GM19397 (cell line): ENCODE data around the gene GABARAP.

ENCODE experiments used
- ATAC-seq: cut with Tn5 transposase; IDR thresholded peaks from one replicate; pipeline ENCODE4 v1.9.1; 2021; ENCODE audit warnings: mild to moderate bottlenecking, moderate library complexity; ENCODE audit not compliant: unreplicated experiment

The GABARAP gene

GRCh38 chr17:7208754-7209460, 33.3 kb downstream of the GABARAP start:
- ATAC-seq: no peak

GRCh38 chr17:7208027-7208571, 34.1 kb downstream of the GABARAP start:
- no peak for ATAC-seq

- ATAC-seq: no peak
Measured at GRCh38 chr17:7207120-7208001, 34.9 kb downstream of the GABARAP start.

GRCh38 chr17:7205561-7205960, 36.7 kb downstream of the GABARAP start:
- ATAC-seq: no peak

GRCh38 chr17:7204828-7205461, 37.3 kb downstream of the GABARAP start:
- peak; percentile 83 for ATAC-seq

GRCh38 chr17:7204336-7204735, 37.9 kb downstream of the GABARAP start:
- no peak for ATAC-seq

GRCh38 chr17:7203391-7203790, 38.9 kb downstream of the GABARAP start:
- ATAC-seq: no peak

- ATAC-seq: no peak
Measured at GRCh38 chr17:7196651-7197401, 45.4 kb downstream of the GABARAP start.

GRCh38 chr17:7195971-7196370, 46.3 kb downstream of the GABARAP start:
- no peak for ATAC-seq

GRCh38 chr17:7192271-7192937, 49.8 kb downstream of the GABARAP start:
- no peak for ATAC-seq

GRCh38 chr17:7191571-7192270, 50.5 kb downstream of the GABARAP start:
- no peak for ATAC-seq

- no peak for ATAC-seq
Measured at GRCh38 chr17:7191069-7191468, 51.2 kb downstream of the GABARAP start.

- no peak for ATAC-seq
Measured at GRCh38 chr17:7190276-7190917, 51.9 kb downstream of the GABARAP start.
